Mammary epithelial cell (primary cell): ENCODE data around the gene RAG1.

ENCODE experiments used
- EZH2 ChIP-seq: IDR thresholded peaks from 2 replicates; pipeline ENCODE4 v1.6.1; 2012; ENCODE audit warnings: low read length, inconsistent platforms, borderline replicate concordance
- TF ChIP-seq, protein P1 (sequence below), 2 donors: IDR thresholded peaks in 1 of 2; conservative IDR thresholded peaks in 1 of 2; 2 replicates each; pipeline ENCODE4 v1.5.1; 2011 to 2012; ENCODE audit warnings: inconsistent platforms in 2 of 2, low read length in 2 of 2, mild to moderate bottlenecking in 2 of 2, control low read depth in 1 of 2, low read depth in 1 of 2; ENCODE audit not compliant: insufficient read depth in 1 of 2; ENCODE audit errors: extremely low read depth in 1 of 2

DNA sequence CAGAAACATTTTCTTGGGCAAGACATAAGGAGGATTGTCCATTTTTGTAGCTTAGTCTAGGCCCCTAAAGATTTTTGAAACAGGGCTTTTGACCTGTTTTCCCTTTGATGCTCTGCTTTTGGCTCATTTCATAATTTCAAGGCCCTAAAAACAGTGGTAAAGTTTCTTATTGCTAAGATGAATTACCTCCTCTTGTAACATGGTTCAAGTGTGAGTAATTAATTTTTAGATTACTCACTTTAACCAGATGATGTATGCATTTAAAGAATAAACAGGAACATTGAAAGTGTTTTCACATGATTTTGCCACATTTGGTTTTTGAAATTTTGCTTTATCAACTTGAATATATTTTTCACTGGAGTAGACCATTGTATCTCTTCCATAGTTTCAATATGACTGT lies 29.1 kb downstream of the RAG1 start:
- TF ChIP-seq, protein P1, sequence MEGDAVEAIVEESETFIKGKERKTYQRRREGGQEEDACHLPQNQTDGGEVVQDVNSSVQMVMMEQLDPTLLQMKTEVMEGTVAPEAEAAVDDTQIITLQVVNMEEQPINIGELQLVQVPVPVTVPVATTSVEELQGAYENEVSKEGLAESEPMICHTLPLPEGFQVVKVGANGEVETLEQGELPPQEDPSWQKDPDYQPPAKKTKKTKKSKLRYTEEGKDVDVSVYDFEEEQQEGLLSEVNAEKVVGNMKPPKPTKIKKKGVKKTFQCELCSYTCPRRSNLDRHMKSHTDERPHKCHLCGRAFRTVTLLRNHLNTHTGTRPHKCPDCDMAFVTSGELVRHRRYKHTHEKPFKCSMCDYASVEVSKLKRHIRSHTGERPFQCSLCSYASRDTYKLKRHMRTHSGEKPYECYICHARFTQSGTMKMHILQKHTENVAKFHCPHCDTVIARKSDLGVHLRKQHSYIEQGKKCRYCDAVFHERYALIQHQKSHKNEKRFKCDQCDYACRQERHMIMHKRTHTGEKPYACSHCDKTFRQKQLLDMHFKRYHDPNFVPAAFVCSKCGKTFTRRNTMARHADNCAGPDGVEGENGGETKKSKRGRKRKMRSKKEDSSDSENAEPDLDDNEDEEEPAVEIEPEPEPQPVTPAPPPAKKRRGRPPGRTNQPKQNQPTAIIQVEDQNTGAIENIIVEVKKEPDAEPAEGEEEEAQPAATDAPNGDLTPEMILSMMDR (conservative IDR thresholded peaks at IDR 0.05 in 1 of 2, IDR thresholded peaks at IDR 0.05 in 1 of 2; ENCODE audit: extremely low read depth in 1 of 2, insufficient read depth in 1 of 2, low read depth in 1 of 2, low read length in 2 of 2): no peak
- TF ChIP-seq EZH2: no peak
